ENCODE results near the gene PDE7B. TPM values are rescaled to one million over a fixed set of nuclear protein-coding genes. Genes with fewer than 3 reads are reported as not detected.

The PDE7B gene
- total RNA-seq, 3 donors from 2014 or later (not counting 1 experiment from before 2014, with no cell fraction given), result 0.14 to 0.18 TPM; not detected in 1

DNA sequence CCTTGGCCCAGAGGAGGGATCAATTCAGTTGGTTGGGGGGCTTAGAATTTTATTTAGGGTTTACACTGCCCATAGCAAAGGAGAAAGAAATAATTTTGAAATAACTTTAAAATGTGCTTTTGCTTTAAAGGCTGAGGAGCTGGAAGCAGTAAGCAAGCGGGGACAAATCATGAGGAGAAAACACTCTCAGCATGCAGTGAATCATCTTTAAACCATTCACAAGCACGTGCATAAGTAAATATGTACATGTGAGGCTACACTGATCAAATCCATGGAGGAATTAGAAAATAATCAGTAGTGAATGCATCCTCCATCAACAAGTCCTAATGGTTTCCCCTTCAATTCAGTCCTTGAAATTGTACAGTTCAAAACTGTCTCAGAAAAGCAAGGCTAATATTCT, 217.6 kb downstream of the PDE7B start:
- Histone ChIP-seq H3K9me3 (ENCODE audit: control insufficient read depth, insufficient read depth, low read length) (no peaks in the 10 kb centered on the region), H3K4me3 (ENCODE audit: low read length) (no peak overlapping the region), H3K27me3 (ENCODE audit: control insufficient read depth, insufficient read depth, low read length) (no peaks in the 10 kb centered on the region), H3K27ac (ENCODE audit: low read length) (no peak overlapping the region), H3K36me3 (ENCODE audit: control insufficient read depth, insufficient read depth, low read length) (no peaks in the 10 kb centered on the region), H3K4me1 (ENCODE audit: control insufficient read depth, insufficient read depth, low read length) (no peaks in the 10 kb centered on the region)
- no peak for ATAC-seq
- Mint-ChIP-seq H3K36me3 (no peaks in the 10 kb centered on the region), H3K4me3 (no peak overlapping the region), H3K9me3 (no peaks in the 10 kb centered on the region), H3K27ac (no peak overlapping the region), H3K27me3 (ENCODE audit: low read depth in 2 of 2) (no peaks in the 10 kb centered on the region), H3K4me1 (no peaks in the 10 kb centered on the region)
- intact Hi-C loops (cut with micrococcal nuclease), result no loop called here
- TF ChIP-seq, protein P1, sequence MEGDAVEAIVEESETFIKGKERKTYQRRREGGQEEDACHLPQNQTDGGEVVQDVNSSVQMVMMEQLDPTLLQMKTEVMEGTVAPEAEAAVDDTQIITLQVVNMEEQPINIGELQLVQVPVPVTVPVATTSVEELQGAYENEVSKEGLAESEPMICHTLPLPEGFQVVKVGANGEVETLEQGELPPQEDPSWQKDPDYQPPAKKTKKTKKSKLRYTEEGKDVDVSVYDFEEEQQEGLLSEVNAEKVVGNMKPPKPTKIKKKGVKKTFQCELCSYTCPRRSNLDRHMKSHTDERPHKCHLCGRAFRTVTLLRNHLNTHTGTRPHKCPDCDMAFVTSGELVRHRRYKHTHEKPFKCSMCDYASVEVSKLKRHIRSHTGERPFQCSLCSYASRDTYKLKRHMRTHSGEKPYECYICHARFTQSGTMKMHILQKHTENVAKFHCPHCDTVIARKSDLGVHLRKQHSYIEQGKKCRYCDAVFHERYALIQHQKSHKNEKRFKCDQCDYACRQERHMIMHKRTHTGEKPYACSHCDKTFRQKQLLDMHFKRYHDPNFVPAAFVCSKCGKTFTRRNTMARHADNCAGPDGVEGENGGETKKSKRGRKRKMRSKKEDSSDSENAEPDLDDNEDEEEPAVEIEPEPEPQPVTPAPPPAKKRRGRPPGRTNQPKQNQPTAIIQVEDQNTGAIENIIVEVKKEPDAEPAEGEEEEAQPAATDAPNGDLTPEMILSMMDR (IDR thresholded peaks at IDR 0.05), result no peak
- DNase-seq, result no peak
- WGBS (ENCODE audit: insufficient coverage), result no CpG with 5 or more reads among the region's 2 CpGs

DNA sequence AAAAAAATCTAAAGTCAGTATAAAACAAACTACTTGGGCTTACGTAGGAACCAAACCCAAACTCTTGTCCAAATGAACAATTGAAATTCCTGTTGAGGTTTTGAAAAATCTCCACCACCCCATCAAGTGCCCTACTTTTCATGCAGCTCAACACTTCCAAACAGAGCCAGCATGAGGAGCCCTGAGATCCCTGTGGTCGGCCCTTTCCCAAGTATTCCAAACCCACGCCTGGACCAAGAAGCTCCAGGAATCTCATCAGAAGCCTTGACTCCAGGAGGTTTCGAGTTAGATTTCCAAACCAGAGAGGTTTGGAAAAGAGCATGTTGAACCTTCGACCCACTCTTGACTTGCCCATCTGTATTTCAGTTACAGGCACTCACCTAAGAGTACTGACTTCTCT, 219.3 kb downstream of the PDE7B start:
- Histone ChIP-seq H3K27ac (ENCODE audit: low read length) (no peak overlapping the region), H3K9me3 (ENCODE audit: control insufficient read depth, insufficient read depth, low read length) (no peaks in the 10 kb centered on the region), H3K4me1 (ENCODE audit: control insufficient read depth, insufficient read depth, low read length) (no peaks in the 10 kb centered on the region), H3K27me3 (ENCODE audit: control insufficient read depth, insufficient read depth, low read length) (no peaks in the 10 kb centered on the region), H3K36me3 (ENCODE audit: control insufficient read depth, insufficient read depth, low read length) (no peaks in the 10 kb centered on the region), H3K4me3 (ENCODE audit: low read length) (no peak overlapping the region)
- Mint-ChIP-seq H3K27ac (no peak overlapping the region), H3K9me3 (no peaks in the 10 kb centered on the region), H3K36me3 (no peaks in the 10 kb centered on the region), H3K4me3 (no peak overlapping the region), H3K4me1 (no peaks in the 10 kb centered on the region), H3K27me3 (ENCODE audit: low read depth in 2 of 2) (peaks cover 3 to 4% of the 10 kb centered on the region in 2 donors)
- 85% methylated on average over 5 of the region's 5 CpGs for WGBS (ENCODE audit: insufficient coverage)
- ATAC-seq (no peak), DNase-seq (no peak)
- TF ChIP-seq, protein P1 (IDR thresholded peaks at IDR 0.05), result no peak
- intact Hi-C loops (cut with micrococcal nuclease), result no loop called here

DNA sequence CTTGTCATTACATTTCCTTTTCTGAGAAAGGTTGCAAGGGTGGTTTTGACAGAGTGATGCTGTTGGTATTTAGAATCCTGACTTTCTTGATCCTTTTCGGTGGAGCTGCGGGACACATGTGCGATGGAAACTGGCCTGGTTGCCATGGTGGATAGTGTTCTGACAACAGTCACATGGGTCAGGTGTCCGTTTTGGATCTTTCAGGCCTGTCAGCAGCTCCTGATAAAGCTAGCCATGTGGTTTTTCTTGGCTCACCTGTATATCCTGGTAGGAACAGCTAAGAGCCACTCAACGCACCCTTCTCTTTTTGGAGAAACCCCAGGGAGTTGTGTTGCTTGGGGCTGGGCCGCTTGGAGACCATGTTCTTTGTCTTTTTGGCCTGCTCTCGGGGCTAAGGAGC, 221.2 kb downstream of the PDE7B start:
- H3K4me1 Mint-ChIP-seq, result no peaks in the 10 kb centered on the region
- 94% methylated on average over 7 of the region's 7 CpGs for WGBS (ENCODE audit: insufficient coverage)
- H3K36me3 ChIP-seq (ENCODE audit: control insufficient read depth, insufficient read depth, low read length), result no peaks in the 10 kb centered on the region
- H3K36me3 Mint-ChIP-seq, result no peaks in the 10 kb centered on the region
- no peak overlapping the region for H3K4me3 ChIP-seq (ENCODE audit: low read length)
- no peaks in the 10 kb centered on the region for H3K4me1 ChIP-seq (ENCODE audit: control insufficient read depth, insufficient read depth, low read length)
- H3K27ac Mint-ChIP-seq, result no peak overlapping the region
- ATAC-seq (no peak), DNase-seq (no peak)
- no peak overlapping the region for H3K4me3 Mint-ChIP-seq
- peaks cover 8 to 15% of the 10 kb centered on the region in 2 donors for H3K27me3 Mint-ChIP-seq (ENCODE audit: low read depth in 2 of 2)
- no peaks in the 10 kb centered on the region for H3K9me3 Mint-ChIP-seq
- intact Hi-C loops (cut with micrococcal nuclease), result no loop called here
- H3K27ac ChIP-seq (ENCODE audit: low read length), result no peak overlapping the region
- no peaks in the 10 kb centered on the region for H3K27me3 ChIP-seq (ENCODE audit: control insufficient read depth, insufficient read depth, low read length)
- no peaks in the 10 kb centered on the region for H3K9me3 ChIP-seq (ENCODE audit: control insufficient read depth, insufficient read depth, low read length)
- TF ChIP-seq, protein P1 (IDR thresholded peaks at IDR 0.05), result no peak

DNA sequence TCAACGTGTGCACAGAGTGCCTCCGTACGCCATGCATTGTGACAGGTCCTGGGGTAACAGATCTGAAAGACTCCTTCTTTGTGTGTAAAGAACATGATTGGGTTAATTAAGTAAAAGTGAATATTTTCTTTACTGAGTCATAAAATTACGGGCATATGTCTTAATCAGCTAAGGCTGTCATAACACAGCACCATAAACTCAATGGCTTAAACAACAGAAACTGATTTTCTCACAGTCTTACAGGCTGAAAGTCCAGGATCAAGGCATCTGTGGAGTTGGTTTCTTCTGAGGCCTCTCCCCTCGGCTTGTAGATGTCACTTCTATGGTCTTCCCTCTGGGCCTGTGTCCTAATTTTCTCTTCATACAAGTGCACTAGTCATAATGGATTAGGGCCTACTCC, 221.7 kb downstream of the PDE7B start:
- WGBS (ENCODE audit: insufficient coverage), result 87% methylated on average over 5 of the region's 5 CpGs
- H3K4me3 Mint-ChIP-seq, result no peak overlapping the region
- no peak for DNase-seq
- ATAC-seq, result no peak
- intact Hi-C loops (cut with micrococcal nuclease), result no loop called here
- H3K9me3 ChIP-seq (ENCODE audit: control insufficient read depth, insufficient read depth, low read length), result no peaks in the 10 kb centered on the region
- H3K9me3 Mint-ChIP-seq, result no peaks in the 10 kb centered on the region
- H3K36me3 ChIP-seq (ENCODE audit: control insufficient read depth, insufficient read depth, low read length), result no peaks in the 10 kb centered on the region
- H3K27ac Mint-ChIP-seq, result no peak overlapping the region
- H3K27ac ChIP-seq (ENCODE audit: low read length), result no peak overlapping the region
- TF ChIP-seq, protein P1 (IDR thresholded peaks at IDR 0.05), result no peak
- no peaks in the 10 kb centered on the region for H3K4me1 ChIP-seq (ENCODE audit: control insufficient read depth, insufficient read depth, low read length)
- no peaks in the 10 kb centered on the region for H3K4me1 Mint-ChIP-seq
- no peak overlapping the region for H3K4me3 ChIP-seq (ENCODE audit: low read length)
- peaks cover 10 to 20% of the 10 kb centered on the region in 2 donors for H3K27me3 Mint-ChIP-seq (ENCODE audit: low read depth in 2 of 2)
- H3K36me3 Mint-ChIP-seq, result no peaks in the 10 kb centered on the region
- no peaks in the 10 kb centered on the region for H3K27me3 ChIP-seq (ENCODE audit: control insufficient read depth, insufficient read depth, low read length)

Measured in natural killer cell (primary cell).